ENCODE results near the gene ING3. TPM values are rescaled to one million over a fixed set of nuclear protein-coding genes. Genes with fewer than 3 reads are reported as not detected.
"Not testable (repeated sequence)": the region's sequence is repeated elsewhere in the genome, so short reads cannot be mapped to it uniquely, and the experiment has no call there.

Gene ING3
- total RNA-seq, 1 donor from 2014 or later, result 27.4 TPM

DNA sequence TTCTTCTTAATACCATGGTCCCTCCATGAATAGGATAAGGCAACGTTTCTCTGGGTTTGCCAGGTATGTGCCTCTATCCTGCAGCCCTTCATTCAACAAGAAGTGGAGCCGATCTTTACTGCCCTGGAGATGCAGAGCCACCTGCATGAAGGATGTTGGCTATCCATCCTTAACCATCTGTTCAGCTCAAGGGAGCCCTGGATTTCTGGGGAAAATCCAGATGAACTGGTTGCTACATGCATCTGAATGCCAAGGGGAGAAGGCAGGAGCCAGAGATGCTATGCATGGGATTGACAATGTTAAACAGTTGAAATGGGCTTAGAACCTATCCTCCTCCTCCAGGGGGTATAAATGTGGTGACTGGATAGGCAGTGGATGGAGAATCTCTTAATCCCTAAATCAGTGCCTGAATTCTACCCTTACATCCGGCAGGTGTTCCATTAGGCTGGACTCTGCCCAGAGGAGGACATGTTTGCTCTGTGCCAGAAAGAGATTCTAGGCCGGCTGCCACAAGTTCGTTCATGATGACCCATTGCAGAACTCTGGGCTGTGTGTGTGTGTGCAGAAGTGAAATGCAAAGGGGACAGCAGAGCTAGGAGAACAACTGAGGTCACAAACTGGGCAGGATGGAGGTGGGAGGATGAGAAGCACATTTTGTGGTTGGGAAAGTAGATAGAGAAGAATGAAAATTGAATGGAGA lies 53.6 kb downstream of the ING3 start:
- no peaks in the 10 kb centered on the region for H3K9me3 Mint-ChIP-seq (ENCODE audit: low read depth)
- H3K4me1 Mint-ChIP-seq (ENCODE audit: low read depth), result peaks cover 3% of the 10 kb centered on the region
- peaks cover 3% of the 10 kb centered on the region for H3K27me3 Mint-ChIP-seq

DNA sequence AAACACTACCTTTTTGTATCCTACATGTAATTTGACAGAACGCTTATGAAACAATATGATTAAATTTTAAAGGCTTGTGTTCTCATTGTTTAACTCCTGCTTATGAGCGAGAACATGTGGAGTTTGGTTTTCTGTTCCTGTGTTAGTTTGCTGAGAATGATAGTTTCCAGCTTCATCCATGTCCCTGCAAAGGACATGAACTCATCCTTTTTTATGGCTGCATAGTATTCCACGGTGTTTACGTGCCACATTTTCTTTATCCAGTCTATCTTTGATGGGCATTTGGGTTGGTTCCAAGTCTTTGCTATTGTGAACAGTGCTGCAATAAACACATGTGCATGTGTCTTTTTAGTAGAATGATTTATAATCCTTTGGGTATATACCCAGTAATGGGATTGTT lies 54.5 kb downstream of the ING3 start:
- not testable (repeated sequence) for H3K27ac Mint-ChIP-seq; DNase-seq (ENCODE audit: low spot score, unreplicated experiment); H3K27me3 Mint-ChIP-seq; H3K36me3 Mint-ChIP-seq (ENCODE audit: insufficient read depth); H3K4me1 Mint-ChIP-seq (ENCODE audit: low read depth); H3K4me3 Mint-ChIP-seq (ENCODE audit: low read depth); H3K9me3 Mint-ChIP-seq (ENCODE audit: low read depth)

More for the DNA sequence above, 53.6 kb downstream of the ING3 start:
- no peak overlapping the region for H3K27ac Mint-ChIP-seq
- no peak overlapping the region for H3K4me3 Mint-ChIP-seq (ENCODE audit: low read depth)
- TF ChIP-seq, protein P1, sequence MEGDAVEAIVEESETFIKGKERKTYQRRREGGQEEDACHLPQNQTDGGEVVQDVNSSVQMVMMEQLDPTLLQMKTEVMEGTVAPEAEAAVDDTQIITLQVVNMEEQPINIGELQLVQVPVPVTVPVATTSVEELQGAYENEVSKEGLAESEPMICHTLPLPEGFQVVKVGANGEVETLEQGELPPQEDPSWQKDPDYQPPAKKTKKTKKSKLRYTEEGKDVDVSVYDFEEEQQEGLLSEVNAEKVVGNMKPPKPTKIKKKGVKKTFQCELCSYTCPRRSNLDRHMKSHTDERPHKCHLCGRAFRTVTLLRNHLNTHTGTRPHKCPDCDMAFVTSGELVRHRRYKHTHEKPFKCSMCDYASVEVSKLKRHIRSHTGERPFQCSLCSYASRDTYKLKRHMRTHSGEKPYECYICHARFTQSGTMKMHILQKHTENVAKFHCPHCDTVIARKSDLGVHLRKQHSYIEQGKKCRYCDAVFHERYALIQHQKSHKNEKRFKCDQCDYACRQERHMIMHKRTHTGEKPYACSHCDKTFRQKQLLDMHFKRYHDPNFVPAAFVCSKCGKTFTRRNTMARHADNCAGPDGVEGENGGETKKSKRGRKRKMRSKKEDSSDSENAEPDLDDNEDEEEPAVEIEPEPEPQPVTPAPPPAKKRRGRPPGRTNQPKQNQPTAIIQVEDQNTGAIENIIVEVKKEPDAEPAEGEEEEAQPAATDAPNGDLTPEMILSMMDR (IDR thresholded peaks at IDR 0.05; ENCODE audit: unreplicated experiment), result no peak
- H3K36me3 Mint-ChIP-seq (ENCODE audit: insufficient read depth), result no peaks in the 10 kb centered on the region
- DNase-seq (ENCODE audit: low spot score, unreplicated experiment), result no peak

DNA sequence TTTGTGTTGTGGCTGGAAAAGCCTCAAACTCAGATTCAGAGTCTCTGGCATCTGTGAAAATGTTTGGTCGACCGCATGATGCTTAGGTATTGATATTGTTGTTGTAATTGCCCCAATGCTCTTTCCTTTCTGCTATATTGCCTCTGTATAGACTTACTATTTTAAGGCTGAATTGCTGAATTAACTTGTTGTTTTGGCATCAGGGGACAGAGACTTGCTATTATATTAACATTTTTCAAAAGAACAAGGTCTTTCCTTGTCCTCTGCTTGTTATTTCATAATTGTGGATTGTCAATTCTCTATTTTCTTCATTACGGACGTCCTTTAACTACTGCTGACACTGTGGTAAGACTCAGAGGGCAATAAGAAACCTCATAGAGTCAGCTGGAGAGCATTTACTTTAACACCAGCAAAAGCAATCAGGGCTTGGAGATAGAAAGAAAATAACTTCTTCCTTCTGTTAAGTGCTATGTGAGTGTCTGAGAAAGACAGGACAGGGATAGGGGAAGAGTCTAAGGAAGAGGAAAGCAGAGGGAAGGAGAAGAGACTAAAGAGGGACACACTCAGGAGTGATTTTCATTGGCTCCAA lies 55.5 kb downstream of the ING3 start:
- no peaks in the 10 kb centered on the region for H3K36me3 Mint-ChIP-seq (ENCODE audit: insufficient read depth)
- peaks cover 3% of the 10 kb centered on the region for H3K27me3 Mint-ChIP-seq
- H3K4me3 Mint-ChIP-seq (ENCODE audit: low read depth), result no peak overlapping the region
- DNase-seq (ENCODE audit: low spot score, unreplicated experiment), result no peak
- TF ChIP-seq, protein P1 (IDR thresholded peaks at IDR 0.05; ENCODE audit: unreplicated experiment), result no peak
- peaks cover 3% of the 10 kb centered on the region for H3K4me1 Mint-ChIP-seq (ENCODE audit: low read depth)
- no peaks in the 10 kb centered on the region for H3K9me3 Mint-ChIP-seq (ENCODE audit: low read depth)
- H3K27ac Mint-ChIP-seq, result no peak overlapping the region

DNA sequence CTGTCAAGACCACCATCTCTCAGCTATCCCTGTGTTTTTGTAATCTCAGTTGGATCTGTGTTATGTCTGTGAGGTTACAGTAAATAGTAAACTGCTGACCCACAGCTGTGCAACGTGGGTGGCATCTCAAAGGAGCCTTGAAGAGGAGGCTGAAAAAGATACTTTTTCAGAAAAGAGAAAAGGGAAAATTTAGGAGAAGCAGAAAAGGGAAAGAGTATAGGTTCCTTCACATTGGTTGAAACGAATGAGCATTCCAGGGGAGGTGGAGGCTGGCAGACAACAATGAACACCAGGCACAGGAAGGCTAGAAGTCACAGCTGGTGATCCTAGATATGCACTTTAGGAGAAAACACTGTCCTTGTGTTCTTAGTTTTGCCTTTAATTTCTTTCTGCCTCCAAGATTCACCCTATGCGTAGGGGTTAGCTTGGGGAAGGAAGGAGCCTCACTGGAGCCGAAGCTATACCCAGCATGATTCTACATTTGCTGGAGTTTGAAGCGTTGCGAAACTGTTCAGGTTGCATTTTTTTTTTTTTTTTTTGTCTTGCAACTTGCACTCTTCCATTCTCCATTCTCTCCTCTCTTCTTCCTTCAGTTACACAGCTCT lies 56.2 kb downstream of the ING3 start:
- DNase-seq (ENCODE audit: low spot score, unreplicated experiment), result no peak
- TF ChIP-seq, protein P1 (IDR thresholded peaks at IDR 0.05; ENCODE audit: unreplicated experiment), result no peak
- Mint-ChIP-seq H3K4me1 (ENCODE audit: low read depth) (peaks cover 3% of the 10 kb centered on the region), H3K36me3 (ENCODE audit: insufficient read depth) (no peaks in the 10 kb centered on the region), H3K27ac (no peak overlapping the region), H3K4me3 (ENCODE audit: low read depth) (no peak overlapping the region), H3K27me3 (peaks cover 3% of the 10 kb centered on the region), H3K9me3 (ENCODE audit: low read depth) (no peaks in the 10 kb centered on the region)

DNA sequence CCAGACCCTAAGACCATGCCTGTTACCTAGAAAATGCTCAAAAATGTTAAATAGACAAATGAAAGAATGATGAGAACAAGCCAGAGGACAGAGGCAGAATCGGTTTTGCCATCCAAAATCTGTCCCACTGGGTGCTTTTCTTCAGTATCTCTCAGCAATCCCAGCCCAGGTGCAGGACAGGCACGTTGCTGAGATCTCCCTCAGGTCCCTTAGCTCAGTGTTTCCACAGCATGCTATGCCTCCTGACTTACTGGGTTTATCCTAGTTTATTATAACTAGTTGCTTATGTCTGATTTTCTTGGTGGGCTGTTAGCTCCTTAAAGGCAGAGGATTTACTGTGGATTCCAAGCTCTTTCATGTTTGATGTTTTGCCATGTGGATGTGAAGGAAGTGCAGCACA lies 58.2 kb downstream of the ING3 start:
- Mint-ChIP-seq H3K4me3 (ENCODE audit: low read depth) (no peak overlapping the region), H3K36me3 (ENCODE audit: insufficient read depth) (no peaks in the 10 kb centered on the region), H3K9me3 (ENCODE audit: low read depth) (no peaks in the 10 kb centered on the region), H3K27ac (no peak overlapping the region), H3K27me3 (peaks cover 3% of the 10 kb centered on the region), H3K4me1 (ENCODE audit: low read depth) (peaks cover 3% of the 10 kb centered on the region)
- DNase-seq (ENCODE audit: low spot score, unreplicated experiment), result no peak
- TF ChIP-seq, protein P1 (IDR thresholded peaks at IDR 0.05; ENCODE audit: unreplicated experiment), result no peak

Data from progenitor cell of endocrine pancreas (in vitro differentiated cells).